Uterus (tissue), 2 donors: Measurements from ENCODE around the gene CTDSP2.

Experiments used
- CTCF ChIP-seq, 4 experiments: fragments of 200-600 bp in 2 of 4; fragments of 450-650 bp in 2 of 4; sonication (generic) in 2 of 4; IDR thresholded peaks; one replicate each; pipeline ENCODE4 v1.5.1; 2016 to 2019; ENCODE audit warnings: antibody characterized with exemption in 4 of 4, mild to moderate bottlenecking in 2 of 4, moderate library complexity in 1 of 4
- POLR2A ChIP-seq, 2 donors: fragments of 450-650 bp; IDR thresholded peaks; one replicate each; pipeline ENCODE4 v1.6.1; 2016; ENCODE audit warnings: antibody characterized with exemption in 2 of 2, mild to moderate bottlenecking in 1 of 2, moderate library complexity in 1 of 2

- no peak for TF ChIP-seq CTCF (IDR thresholded peaks at IDR 0.05)
- TF ChIP-seq POLR2A (IDR thresholded peaks at IDR 0.05), result no peak
These were observed 48.1 kb upstream of the CTDSP2 start for GRCh38 chr12:57894399-57895292.
